HepG2 (cell line): ENCODE measurements around the gene NIFK. TPM values are rescaled to one million over a fixed set of nuclear protein-coding genes. Genes with fewer than 3 reads are reported as not detected.

Experiments used
- CBX5 ChIP-seq: sonication (generic); formaldehyde crosslinking; IDR thresholded peaks from 2 replicates; pipeline ENCODE4 v1.4.0; 2020; ENCODE audit warnings: missing genetic modification reagents, borderline replicate concordance
- CREM ChIP-seq, 2 experiments: sonication (generic) in 1 of 2; formaldehyde crosslinking in 1 of 2; IDR thresholded peaks; 2 replicates each; pipeline versions ENCODE4 v1.4.0 to v1.6.1; 2016 to 2020; ENCODE audit warnings: antibody characterized with exemption in 1 of 2, mild to moderate bottlenecking in 1 of 2, missing genetic modification reagents in 1 of 2
- RARA ChIP-seq: IDR thresholded peaks from 2 replicates; pipeline ENCODE4 v1.6.1; 2016; ENCODE audit warnings: missing genetic modification reagents, missing compliant biosample characterization
- RFX1 ChIP-seq: fragments of 450-650 bp; IDR thresholded peaks from 2 replicates; pipeline ENCODE4 v1.6.1; 2017
- SMC3 ChIP-seq: IDR thresholded peaks from 2 replicates; pipeline ENCODE4 v1.6.1; 2011; ENCODE audit warnings: low read length, improper control_type of control experiment
- SOX6 ChIP-seq, 2 experiments: fragments of 450-650 bp in 1 of 2; sonication (generic) in 1 of 2; formaldehyde crosslinking in 1 of 2; IDR thresholded peaks; 2 replicates each; pipeline versions ENCODE4 v1.4.0 to v1.6.1; 2017 to 2020; ENCODE audit warnings: antibody characterized with exemption in 1 of 2, mild to moderate bottlenecking in 1 of 2, missing genetic modification reagents in 1 of 2
- TBP ChIP-seq: sonication (generic); formaldehyde crosslinking; IDR thresholded peaks from 2 replicates; pipeline ENCODE4 v1.5.0; 2020; ENCODE audit warnings: missing genetic modification reagents
- TMF1 ChIP-seq: sonication (generic); formaldehyde crosslinking; IDR thresholded peaks from 2 replicates; pipeline ENCODE4 v1.8.1; 2022; ENCODE audit warnings: low read depth, missing genetic modification reagents
- U2AF1 ChIP-seq: fragments of 200-400 bp; formaldehyde crosslinking; optimal IDR thresholded peaks from 2 replicates; pipeline ENCODE3; 2017; ENCODE audit warnings: mild to moderate bottlenecking, low read depth, low read length
- U2AF2 ChIP-seq: fragments of 200-400 bp; formaldehyde crosslinking; IDR thresholded peaks from 2 replicates; pipeline ENCODE4 v1.6.1; 2017; ENCODE audit warnings: low read depth, mild to moderate bottlenecking, low read length
- YEATS2 ChIP-seq: sonication (generic); formaldehyde crosslinking; IDR thresholded peaks from 2 replicates; pipeline ENCODE4 v1.4.0; 2020; ENCODE audit warnings: missing genetic modification reagents, borderline replicate concordance
- ZNF460 ChIP-seq: sonication (generic); formaldehyde crosslinking; IDR thresholded peaks from 2 replicates; pipeline ENCODE4 v1.5.1; 2020; ENCODE audit warnings: missing genetic modification reagents, mild to moderate bottlenecking, borderline replicate concordance
- ZNF547 ChIP-seq: sonication (generic); formaldehyde crosslinking; IDR thresholded peaks from 2 replicates; pipeline ENCODE4 v1.5.1; 2020; ENCODE audit warnings: mild to moderate bottlenecking, missing genetic modification reagents
- ZNF768 ChIP-seq: sonication (generic); formaldehyde crosslinking; IDR thresholded peaks from 2 replicates; pipeline ENCODE4 v1.4.0; 2020; ENCODE audit warnings: missing genetic modification reagents
- ZSCAN22 ChIP-seq: sonication (generic); formaldehyde crosslinking; IDR thresholded peaks from 2 replicates; pipeline ENCODE4 v1.4.0; 2020; ENCODE audit warnings: mild to moderate bottlenecking, missing genetic modification reagents
- polyA plus RNA-seq, 8 experiments: library from polyadenylated mRNA; depleted of rRNA in 3 of 8; stranded (reverse) in 7 of 8; unstranded in 1 of 8; fragments of >200 nt; fragmentation: Illumina TruSeq in 4 of 8; extraction: Trizol in 4 of 8; gene quantifications; 2 replicates each; pipeline versions ENCODE4 v1.2.1 to v1.2.3, GENCODE V29; 2011 to 2016; ENCODE audit warnings: low read depth in 4 of 8, missing spikeins in 1 of 8, mixed read lengths in 1 of 8; ENCODE audit not compliant: insufficient read depth in 1 of 8
- total RNA-seq, 5 experiments: library from RNA; depleted of rRNA; stranded (reverse); fragments of >200 nt; fragmentation: Illumina TruSeq; extraction: Trizol; gene quantifications; 2 replicates each; pipeline ENCODE4 v1.2.3, GENCODE V29; 2016; ENCODE audit warnings: low read depth in 1 of 5
- TF ChIP-seq, protein P1 (sequence below): sonication (generic); formaldehyde crosslinking; IDR thresholded peaks from one replicate; pipeline ENCODE4 v1.5.1; 2020; ENCODE audit warnings: mild to moderate bottlenecking, missing genetic modification reagents; ENCODE audit errors: not compliant biosample characterization
- TF ChIP-seq, protein P2 (sequence below): sonication (generic); formaldehyde crosslinking; IDR thresholded peaks from 2 replicates; pipeline ENCODE4 v1.4.0; 2020; ENCODE audit warnings: mild to moderate bottlenecking, missing genetic modification reagents

Gene NIFK
- total and polyA plus RNA-seq, 2 of the 13 experiments (the other 11 are each of a cell fraction or from before 2014, with no cell fraction given): 19.6 to 105 TPM

DNA sequence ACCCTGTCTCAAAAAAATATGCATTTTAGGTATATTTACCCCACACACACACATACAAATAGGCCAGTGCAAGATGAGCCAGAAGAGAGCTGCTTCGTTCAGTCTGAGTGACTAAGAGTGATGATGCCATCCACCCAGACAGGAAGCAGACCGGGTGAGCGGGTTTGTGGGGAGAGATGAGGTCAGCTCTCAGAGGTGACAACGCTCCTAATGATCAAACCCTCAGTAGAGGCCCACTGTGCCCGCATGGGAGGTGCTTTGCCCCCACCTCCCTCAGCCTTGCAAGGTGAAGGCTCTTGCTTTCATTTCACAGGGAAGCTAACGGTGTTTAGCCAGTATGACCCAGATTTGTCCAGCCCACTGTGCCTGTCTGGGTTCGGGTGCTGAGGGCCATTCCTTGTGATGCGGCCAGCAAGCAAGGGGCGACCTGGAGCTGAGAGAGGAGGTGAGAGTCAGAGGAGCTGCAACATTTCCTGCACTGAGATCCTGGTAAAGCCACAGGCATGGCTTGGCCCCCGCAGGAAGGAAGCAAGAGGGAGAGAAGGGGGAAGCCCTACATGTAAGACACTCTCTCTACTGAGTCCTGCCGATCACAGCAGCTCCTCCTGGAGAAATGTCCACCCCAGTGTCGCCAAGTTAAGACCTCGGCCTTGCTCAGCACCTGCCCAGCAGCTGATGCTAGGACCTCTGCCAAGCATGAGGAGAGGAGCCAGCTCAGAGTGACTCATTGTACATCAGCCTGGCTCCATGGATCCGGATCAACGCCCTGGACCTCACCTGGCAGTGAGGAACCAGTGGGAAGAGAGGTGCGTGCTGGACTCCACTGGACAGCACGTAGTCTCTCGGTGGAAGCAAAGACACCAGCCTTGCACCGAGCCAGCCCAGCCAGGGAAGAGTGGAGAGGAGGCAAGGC, 37.0 kb downstream of the NIFK start (continued):
- TF ChIP-seq, protein P1, sequence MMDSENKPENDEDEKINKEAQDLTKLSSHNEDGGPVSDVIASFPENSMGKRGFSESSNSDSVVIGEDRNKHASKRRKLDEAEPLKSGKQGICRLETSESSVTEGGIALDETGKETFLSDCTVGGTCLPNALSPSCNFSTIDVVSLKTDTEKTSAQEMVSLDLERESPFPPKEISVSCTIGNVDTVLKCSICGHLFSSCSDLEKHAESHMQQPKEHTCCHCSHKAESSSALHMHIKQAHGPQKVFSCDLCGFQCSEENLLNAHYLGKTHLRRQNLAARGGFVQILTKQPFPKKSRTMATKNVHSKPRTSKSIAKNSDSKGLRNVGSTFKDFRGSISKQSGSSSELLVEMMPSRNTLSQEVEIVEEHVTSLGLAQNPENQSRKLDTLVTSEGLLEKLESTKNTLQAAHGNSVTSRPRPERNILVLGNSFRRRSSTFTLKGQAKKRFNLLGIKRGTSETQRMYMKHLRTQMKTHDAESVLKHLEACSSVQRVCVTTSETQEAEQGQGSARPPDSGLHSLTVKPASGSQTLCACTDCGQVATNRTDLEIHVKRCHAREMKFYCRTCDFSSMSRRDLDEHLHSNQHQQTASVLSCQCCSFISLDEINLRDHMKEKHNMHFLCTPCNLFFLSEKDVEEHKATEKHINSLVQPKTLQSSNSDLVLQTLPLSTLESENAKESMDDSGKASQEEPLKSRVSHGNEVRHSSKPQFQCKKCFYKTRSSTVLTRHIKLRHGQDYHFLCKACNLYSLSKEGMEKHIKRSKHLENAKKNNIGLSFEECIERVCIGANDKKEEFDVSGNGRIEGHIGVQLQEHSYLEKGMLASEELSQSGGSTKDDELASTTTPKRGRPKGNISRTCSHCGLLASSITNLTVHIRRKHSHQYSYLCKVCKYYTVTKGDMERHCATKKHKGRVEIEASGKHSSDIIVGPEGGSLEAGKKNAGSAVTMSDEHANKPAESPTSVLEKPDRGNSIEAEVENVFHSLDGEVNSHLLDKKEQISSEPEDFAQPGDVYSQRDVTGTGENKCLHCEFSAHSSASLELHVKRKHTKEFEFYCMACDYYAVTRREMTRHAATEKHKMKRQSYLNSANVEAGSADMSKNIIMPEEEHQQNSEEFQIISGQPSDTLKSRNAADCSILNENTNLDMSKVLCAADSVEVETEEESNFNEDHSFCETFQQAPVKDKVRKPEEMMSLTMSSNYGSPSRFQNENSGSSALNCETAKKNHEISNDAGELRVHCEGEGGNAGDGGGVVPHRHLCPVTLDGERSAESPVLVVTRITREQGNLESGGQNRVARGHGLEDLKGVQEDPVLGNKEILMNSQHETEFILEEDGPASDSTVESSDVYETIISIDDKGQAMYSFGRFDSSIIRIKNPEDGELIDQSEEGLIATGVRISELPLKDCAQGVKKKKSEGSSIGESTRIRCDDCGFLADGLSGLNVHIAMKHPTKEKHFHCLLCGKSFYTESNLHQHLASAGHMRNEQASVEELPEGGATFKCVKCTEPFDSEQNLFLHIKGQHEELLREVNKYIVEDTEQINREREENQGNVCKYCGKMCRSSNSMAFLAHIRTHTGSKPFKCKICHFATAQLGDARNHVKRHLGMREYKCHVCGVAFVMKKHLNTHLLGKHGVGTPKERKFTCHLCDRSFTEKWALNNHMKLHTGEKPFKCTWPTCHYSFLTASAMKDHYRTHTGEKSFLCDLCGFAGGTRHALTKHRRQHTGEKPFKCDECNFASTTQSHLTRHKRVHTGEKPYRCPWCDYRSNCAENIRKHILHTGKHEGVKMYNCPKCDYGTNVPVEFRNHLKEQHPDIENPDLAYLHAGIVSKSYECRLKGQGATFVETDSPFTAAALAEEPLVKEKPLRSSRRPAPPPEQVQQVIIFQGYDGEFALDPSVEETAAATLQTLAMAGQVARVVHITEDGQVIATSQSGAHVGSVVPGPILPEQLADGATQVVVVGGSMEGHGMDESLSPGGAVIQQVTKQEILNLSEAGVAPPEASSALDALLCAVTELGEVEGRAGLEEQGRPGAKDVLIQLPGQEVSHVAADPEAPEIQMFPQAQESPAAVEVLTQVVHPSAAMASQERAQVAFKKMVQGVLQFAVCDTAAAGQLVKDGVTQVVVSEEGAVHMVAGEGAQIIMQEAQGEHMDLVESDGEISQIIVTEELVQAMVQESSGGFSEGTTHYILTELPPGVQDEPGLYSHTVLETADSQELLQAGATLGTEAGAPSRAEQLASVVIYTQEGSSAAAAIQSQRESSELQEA (CRISPR knock-in tag): peak; percentile 39
- no peak for TF ChIP-seq ZSCAN22 (CRISPR knock-in tag)
- no peak for TF ChIP-seq YEATS2 (CRISPR knock-in tag)
- no peak for TF ChIP-seq TMF1 (CRISPR knock-in tag)
- TF ChIP-seq RARA: 0 out of 2 replicates have a peak, but pooled peaks have one; percentile 28
- no peak for TF ChIP-seq CBX5 (CRISPR knock-in tag)
- TF ChIP-seq ZNF768: no peak; the same call in 1 of the 2 replicates
- no peak for TF ChIP-seq U2AF1
- no peak for TF ChIP-seq RFX1
- TF ChIP-seq, protein P2, sequence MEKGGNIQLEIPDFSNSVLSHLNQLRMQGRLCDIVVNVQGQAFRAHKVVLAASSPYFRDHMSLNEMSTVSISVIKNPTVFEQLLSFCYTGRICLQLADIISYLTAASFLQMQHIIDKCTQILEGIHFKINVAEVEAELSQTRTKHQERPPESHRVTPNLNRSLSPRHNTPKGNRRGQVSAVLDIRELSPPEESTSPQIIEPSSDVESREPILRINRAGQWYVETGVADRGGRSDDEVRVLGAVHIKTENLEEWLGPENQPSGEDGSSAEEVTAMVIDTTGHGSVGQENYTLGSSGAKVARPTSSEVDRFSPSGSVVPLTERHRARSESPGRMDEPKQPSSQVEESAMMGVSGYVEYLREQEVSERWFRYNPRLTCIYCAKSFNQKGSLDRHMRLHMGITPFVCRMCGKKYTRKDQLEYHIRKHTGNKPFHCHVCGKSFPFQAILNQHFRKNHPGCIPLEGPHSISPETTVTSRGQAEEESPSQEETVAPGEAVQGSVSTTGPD (CRISPR knock-in tag): no peak
- TF ChIP-seq SMC3: no peak
- no peak for TF ChIP-seq U2AF2
- TF ChIP-seq SOX6 (IDR thresholded peaks at IDR 0.05): no peak
- TF ChIP-seq SOX6 (CRISPR knock-in tag; IDR thresholded peaks at IDR 0.05): no peak
- no peak; the same call in 1 of the 2 replicates for TF ChIP-seq ZNF547 (CRISPR knock-in tag)
- no peak for TF ChIP-seq ZNF460 (CRISPR knock-in tag)
- TF ChIP-seq CREM (IDR thresholded peaks at IDR 0.05): no peak
- TF ChIP-seq CREM (CRISPR knock-in tag; IDR thresholded peaks at IDR 0.05): no peak
- no peak for TF ChIP-seq TBP (CRISPR knock-in tag)
